Trophoblast cell (in vitro differentiated cells and primary cell): Measurements from ENCODE around the gene POLR3K.
"Not testable (repeated sequence)": the region's sequence is repeated elsewhere in the genome, so short reads cannot be mapped to it uniquely, and the experiment has no call there.

Source experiments
- DNase-seq, 2 donors: peaks; one replicate each; pipeline ENCODE4 v3.0.0-alpha.2; 2016
- H2AFZ ChIP-seq: 2 replicates; pipeline ENCODE4 v1.6.1; 2013; ENCODE audit warnings: low read length, moderate library complexity, mild to moderate bottlenecking; ENCODE audit not compliant: insufficient read depth, poor library complexity
- H2AK5ac ChIP-seq: 2 replicates; pipeline ENCODE4 v1.6.1; 2013; ENCODE audit warnings: mild to moderate bottlenecking, low read length
- H2BK120ac ChIP-seq: 2 replicates; pipeline ENCODE4 v1.6.1; 2013; ENCODE audit warnings: low read length, mild to moderate bottlenecking, moderate library complexity; ENCODE audit not compliant: insufficient read depth, poor library complexity
- H2BK12ac ChIP-seq: 2 replicates; pipeline ENCODE4 v1.6.1; 2013; ENCODE audit warnings: mild to moderate bottlenecking, low read length, moderate library complexity
- H2BK5ac ChIP-seq: 2 replicates; pipeline ENCODE4 v1.6.1; 2013; ENCODE audit warnings: low read length, low read depth, moderate library complexity, mild to moderate bottlenecking; ENCODE audit not compliant: poor library complexity
- H3K14ac ChIP-seq: 2 replicates; pipeline ENCODE4 v1.6.1; 2013; ENCODE audit warnings: mild to moderate bottlenecking, low read length
- H3K18ac ChIP-seq: 2 replicates; pipeline ENCODE4 v1.6.1; 2013; ENCODE audit warnings: mild to moderate bottlenecking, low read length
- H3K23ac ChIP-seq: 2 replicates; pipeline ENCODE4 v1.6.1; 2013; ENCODE audit warnings: low read length
- H3K27ac ChIP-seq: 2 replicates; pipeline ENCODE4 v1.5.1; 2013; ENCODE audit warnings: low read depth, mild to moderate bottlenecking, inconsistent platforms, low read length, moderate library complexity
- H3K27me3 ChIP-seq: 2 replicates; pipeline ENCODE4 v1.6.1; 2013; ENCODE audit warnings: inconsistent platforms, mild to moderate bottlenecking, low read length, moderate library complexity; ENCODE audit not compliant: insufficient read depth
- H3K36me3 ChIP-seq, 2 experiments: 1 replicate in 1 of 2; 2 replicates in 1 of 2; pipeline ENCODE4 v1.6.1; 2013; ENCODE audit warnings: low read length in 2 of 2, mild to moderate bottlenecking in 2 of 2, moderate library complexity in 1 of 2; ENCODE audit not compliant: insufficient read depth in 2 of 2, control insufficient read depth in 1 of 2
- H3K4ac ChIP-seq: 2 replicates; pipeline ENCODE4 v1.6.1; 2013; ENCODE audit warnings: low read depth, mild to moderate bottlenecking, low read length, moderate library complexity
- H3K4me1 ChIP-seq, 2 experiments: 1 replicate in 1 of 2; 2 replicates in 1 of 2; pipeline ENCODE4 v1.6.1; 2013; ENCODE audit warnings: low read length in 2 of 2, mild to moderate bottlenecking in 2 of 2, moderate library complexity in 1 of 2; ENCODE audit not compliant: insufficient read depth in 2 of 2, control insufficient read depth in 1 of 2
- H3K4me2 ChIP-seq: 2 replicates; pipeline ENCODE4 v1.6.1; 2013; ENCODE audit warnings: inconsistent platforms, mild to moderate bottlenecking, low read length, moderate library complexity
- H3K4me3 ChIP-seq: 2 replicates; pipeline ENCODE4 v1.5.1; 2013; ENCODE audit warnings: mild to moderate bottlenecking, low read depth, low read length, inconsistent platforms
- H3K79me1 ChIP-seq: one replicate; pipeline ENCODE4 v1.6.1; 2013; ENCODE audit warnings: low read length
- H3K79me2 ChIP-seq: 2 replicates; pipeline ENCODE4 v1.6.1; 2013; ENCODE audit warnings: low read length, mild to moderate bottlenecking; ENCODE audit not compliant: control insufficient read depth, insufficient read depth, poor library complexity
- H3K9ac ChIP-seq: 2 replicates; pipeline ENCODE4 v1.6.1; 2013; ENCODE audit warnings: mild to moderate bottlenecking, low read length
- H3K9me3 ChIP-seq: 2 replicates; pipeline ENCODE4 v1.6.1; 2013; ENCODE audit warnings: low read depth, mild to moderate bottlenecking, control low read depth, inconsistent platforms, low read length; ENCODE audit not compliant: insufficient read depth
- H4K12ac ChIP-seq: 2 replicates; pipeline ENCODE4 v1.6.1; 2013; ENCODE audit warnings: low read depth, mild to moderate bottlenecking, low read length, moderate library complexity
- H4K8ac ChIP-seq: 2 replicates; pipeline ENCODE4 v1.6.1; 2013; ENCODE audit warnings: low read depth, mild to moderate bottlenecking, low read length, moderate library complexity
- H4K91ac ChIP-seq: one replicate; pipeline ENCODE4 v1.6.1; 2013; ENCODE audit warnings: low read depth, mild to moderate bottlenecking, low read length, moderate library complexity
- WGBS: extraction: QIAGEN DNeasy Blood & Tissue Kit; methylation state at CpG from one replicate; pipeline ENCODE4 v1.1.7; 2013; ENCODE audit warnings: missing lambda C conversion rate; ENCODE audit not compliant: insufficient read length, insufficient coverage; ENCODE audit errors: extremely low coverage; 5-methylcytosine and 5-hydroxymethylcytosine counted together

Gene POLR3K

GRCh38 chr16:41439-42068 is 11.9 kb downstream of the POLR3K start:
- H3K4ac ChIP-seq = no peak overlapping the region
- no peak overlapping the region for H3K27ac ChIP-seq
- H4K8ac ChIP-seq = no peak overlapping the region
- WGBS = no CpG with 5 or more reads among the region's 22 CpGs
- H3K79me2 ChIP-seq = no peaks in the 10 kb centered on the region
- no peak overlapping the region for H3K4me2 ChIP-seq
- no peak overlapping the region for H3K23ac ChIP-seq
- H3K4me1 ChIP-seq = no peaks in the 10 kb centered on the region
- H4K12ac ChIP-seq = no peak overlapping the region
- H2BK5ac ChIP-seq = no peak overlapping the region
- no peak overlapping the region for H2BK12ac ChIP-seq
- no peaks in the 10 kb centered on the region for H3K27me3 ChIP-seq
- H2AK5ac ChIP-seq = no peak overlapping the region
- no peak overlapping the region for H3K14ac ChIP-seq
- no peak overlapping the region for H3K4me3 ChIP-seq
- H4K91ac ChIP-seq = no peak overlapping the region
- H2AFZ ChIP-seq = no peak overlapping the region
- H2BK120ac ChIP-seq = no peak overlapping the region
- H3K36me3 ChIP-seq = peaks cover 10 to 13% of the 10 kb centered on the region in 2 experiments
- H3K18ac ChIP-seq = no peak overlapping the region
- H3K9ac ChIP-seq = no peak overlapping the region
- H3K9me3 ChIP-seq = peaks cover 5% of the 10 kb centered on the region
- no peaks in the 10 kb centered on the region for H3K79me1 ChIP-seq
- no peak for DNase-seq

GRCh38 chr16:38941-39892 is 14.2 kb downstream of the POLR3K start:
- Histone ChIP-seq H3K9ac (no peak overlapping the region), H3K36me3 (peaks cover 8 to 11% of the 10 kb centered on the region in 2 experiments), H3K4me2 (no peak overlapping the region), H3K9me3 (peaks cover 7% of the 10 kb centered on the region), H3K4ac (no peak overlapping the region), H2AFZ (no peak overlapping the region), H4K12ac (no peak overlapping the region), H3K79me1 (no peaks in the 10 kb centered on the region), H4K8ac (no peak overlapping the region), H2BK5ac (no peak overlapping the region), H3K27ac (no peak overlapping the region), H3K27me3 (no peaks in the 10 kb centered on the region), H2AK5ac (no peak overlapping the region), H4K91ac (no peak overlapping the region), H2BK12ac (no peak overlapping the region), H3K18ac (no peak overlapping the region), H3K14ac (no peak overlapping the region), H3K79me2 (no peaks in the 10 kb centered on the region), H3K23ac (no peak overlapping the region), H3K4me1 (no peaks in the 10 kb centered on the region), H2BK120ac (no peak overlapping the region), H3K4me3 (no peak overlapping the region)
- no CpG with 5 or more reads among the region's 13 CpGs for WGBS
- DNase-seq = no peak

- H3K79me1 ChIP-seq, H3K36me3 ChIP-seq, DNase-seq, H2BK120ac ChIP-seq, H3K9ac ChIP-seq, H2BK12ac ChIP-seq, H2BK5ac ChIP-seq, H3K27me3 ChIP-seq, H2AFZ ChIP-seq, H4K8ac ChIP-seq, H4K91ac ChIP-seq, H2AK5ac ChIP-seq, H3K4ac ChIP-seq, H3K79me2 ChIP-seq, H3K27ac ChIP-seq, H3K23ac ChIP-seq, H3K14ac ChIP-seq, H4K12ac ChIP-seq, H3K4me3 ChIP-seq, H3K9me3 ChIP-seq, H3K18ac ChIP-seq, H3K4me2 ChIP-seq, H3K4me1 ChIP-seq: not testable (repeated sequence)
- WGBS = no CpG with 5 or more reads among the region's 11 CpGs
Observed at GRCh38 chr16:38206-38605, 15.2 kb downstream of the POLR3K start.

GRCh38 chr16:37511-37910 is 15.9 kb downstream of the POLR3K start:
- no peak overlapping the region for H3K4me3 ChIP-seq
- no peaks in the 10 kb centered on the region for H3K79me2 ChIP-seq
- H3K4me1 ChIP-seq = no peaks in the 10 kb centered on the region
- no peak for DNase-seq
- no peak overlapping the region for H3K23ac ChIP-seq
- no peak overlapping the region for H2AK5ac ChIP-seq
- no peak overlapping the region for H2AFZ ChIP-seq
- no peak overlapping the region for H4K8ac ChIP-seq
- no peak overlapping the region for H2BK12ac ChIP-seq
- H3K9ac ChIP-seq = no peak overlapping the region
- peaks cover 7% of the 10 kb centered on the region for H3K9me3 ChIP-seq
- H3K4me2 ChIP-seq = no peak overlapping the region
- no peak overlapping the region for H3K27ac ChIP-seq
- H4K91ac ChIP-seq = no peak overlapping the region
- WGBS = no CpG with 5 or more reads among the region's 5 CpGs
- no peak overlapping the region for H3K14ac ChIP-seq
- no peaks in the 10 kb centered on the region for H3K79me1 ChIP-seq
- H4K12ac ChIP-seq = no peak overlapping the region
- no peak overlapping the region for H3K4ac ChIP-seq
- H3K18ac ChIP-seq = no peak overlapping the region
- no peak overlapping the region for H2BK120ac ChIP-seq
- no peaks in the 10 kb centered on the region for H3K27me3 ChIP-seq
- peaks cover 5% of the 10 kb centered on the region in 2 experiments for H3K36me3 ChIP-seq
- H2BK5ac ChIP-seq = no peak overlapping the region
